GM21723 (cell line): Measurements from ENCODE around the gene PRR18.

Source experiments
- ATAC-seq: cut with Tn5 transposase; IDR thresholded peaks from one replicate; pipeline ENCODE4 v1.9.1; 2021; ENCODE audit warnings: mild to moderate bottlenecking, moderate library complexity; ENCODE audit not compliant: unreplicated experiment

The PRR18 gene

GRCh38 chr6:166334878-166335277, 26.7 kb upstream of the PRR18 start:
- no peak for ATAC-seq

GRCh38 chr6:166333172-166333995, 25.2 kb upstream of the PRR18 start:
- ATAC-seq = peak; percentile 79

GRCh38 chr6:166331503-166332415, 23.6 kb upstream of the PRR18 start:
- no peak for ATAC-seq

- ATAC-seq = no peak
Observed at GRCh38 chr6:166330612-166331011, 22.4 kb upstream of the PRR18 start.

GRCh38 chr6:166325383-166326042, 17.3 kb upstream of the PRR18 start:
- ATAC-seq = peak; percentile 90

GRCh38 chr6:166323395-166323794, 15.2 kb upstream of the PRR18 start:
- no peak for ATAC-seq

GRCh38 chr6:166318649-166319600, 10.7 kb upstream of the PRR18 start:
- ATAC-seq = no peak

- no peak for ATAC-seq
Observed at GRCh38 chr6:166318227-166318626, 10.0 kb upstream of the PRR18 start.

GRCh38 chr6:166317261-166318212, 9.3 kb upstream of the PRR18 start:
- ATAC-seq = no peak

GRCh38 chr6:166315436-166315835, 7.2 kb upstream of the PRR18 start:
- ATAC-seq = no peak

- no peak for ATAC-seq
Observed at GRCh38 chr6:166314454-166314853, 6.3 kb upstream of the PRR18 start.

GRCh38 chr6:166313255-166314070, 5.3 kb upstream of the PRR18 start:
- ATAC-seq = peak; percentile 87

- no peak for ATAC-seq
Observed at GRCh38 chr6:166312832-166313231, 4.6 kb upstream of the PRR18 start.

- ATAC-seq = no peak
Observed at GRCh38 chr6:166310634-166311033, 2.4 kb upstream of the PRR18 start.

GRCh38 chr6:166309977-166310376, 1.8 kb upstream of the PRR18 start:
- ATAC-seq = no peak

- ATAC-seq = no peak
Observed at GRCh38 chr6:166308769-166309589, 787 bp upstream of the PRR18 start.
